Osteoblast (primary cell): ENCODE data around the gene TXNDC11. TPM values are rescaled to one million over a fixed set of nuclear protein-coding genes. Genes with fewer than 3 reads are reported as not detected.
A peak's percentile ranks its signal among the peaks of the same experiment; 100 is the strongest.

Source experiments
- DNase-seq: peaks from one replicate; pipeline ENCODE4 v3.0.0; 2011; ENCODE audit warnings: low spot score, mixed read lengths; ENCODE audit not compliant: insufficient read length; ENCODE audit errors: missing footprints
- H2AFZ ChIP-seq: 2 replicates; pipeline ENCODE4 v1.6.0; 2011; ENCODE audit warnings: mild to moderate bottlenecking, low read length
- H3K27ac ChIP-seq: 2 replicates; pipeline ENCODE4 v1.5.1; 2011; ENCODE audit warnings: mild to moderate bottlenecking, low read depth, low read length, moderate library complexity
- H3K27me3 ChIP-seq: 2 replicates; pipeline ENCODE4 v1.6.0; 2012; ENCODE audit warnings: mild to moderate bottlenecking, control low read depth, inconsistent platforms, low read length, moderate library complexity; ENCODE audit not compliant: insufficient read depth
- H3K36me3 ChIP-seq: 2 replicates; pipeline ENCODE4 v1.5.1; 2011; ENCODE audit warnings: mild to moderate bottlenecking, low read length, control low read depth, moderate library complexity; ENCODE audit not compliant: insufficient read depth
- H3K4me1 ChIP-seq: 2 replicates; pipeline ENCODE4 v1.5.1; 2011; ENCODE audit warnings: mild to moderate bottlenecking, low read length, control low read depth, moderate library complexity; ENCODE audit not compliant: insufficient read depth
- H3K4me2 ChIP-seq: 2 replicates; pipeline ENCODE4 v1.6.0; 2011; ENCODE audit warnings: mild to moderate bottlenecking, low read length; ENCODE audit not compliant: insufficient read depth
- H3K4me3 ChIP-seq: fragments of 200-600 bp; sonication (generic); 3 replicates; pipeline ENCODE4 v1.5.1; 2012; ENCODE audit warnings: mild to moderate bottlenecking, low read length, inconsistent platforms; ENCODE audit not compliant: insufficient read depth
- H3K79me2 ChIP-seq: 2 replicates; pipeline ENCODE4 v1.6.0; 2012; ENCODE audit warnings: mild to moderate bottlenecking, low read length, control low read depth, inconsistent platforms; ENCODE audit not compliant: insufficient read depth
- H3K9me3 ChIP-seq: 2 replicates; pipeline ENCODE4 v1.5.1; 2011; ENCODE audit warnings: low read depth, low read length, control low read depth
- H4K20me1 ChIP-seq: 2 replicates; pipeline ENCODE4 v1.6.0; 2012; ENCODE audit warnings: mild to moderate bottlenecking, low read length, control low read depth; ENCODE audit not compliant: insufficient read depth
- CTCF ChIP-seq: IDR thresholded peaks from 2 replicates; pipeline ENCODE4 v1.5.1; 2011; ENCODE audit warnings: mild to moderate bottlenecking, low read depth, low read length, moderate library complexity; ENCODE audit errors: extremely low read depth
- total RNA-seq: library from RNA; depleted of rRNA; stranded (reverse); fragments of >200 nt; gene quantifications from 2 replicates; pipeline ENCODE4 v1.2.3, GENCODE V29; 2012

Gene TXNDC11
- total RNA-seq, 1 donor = 26.1 TPM

DNA sequence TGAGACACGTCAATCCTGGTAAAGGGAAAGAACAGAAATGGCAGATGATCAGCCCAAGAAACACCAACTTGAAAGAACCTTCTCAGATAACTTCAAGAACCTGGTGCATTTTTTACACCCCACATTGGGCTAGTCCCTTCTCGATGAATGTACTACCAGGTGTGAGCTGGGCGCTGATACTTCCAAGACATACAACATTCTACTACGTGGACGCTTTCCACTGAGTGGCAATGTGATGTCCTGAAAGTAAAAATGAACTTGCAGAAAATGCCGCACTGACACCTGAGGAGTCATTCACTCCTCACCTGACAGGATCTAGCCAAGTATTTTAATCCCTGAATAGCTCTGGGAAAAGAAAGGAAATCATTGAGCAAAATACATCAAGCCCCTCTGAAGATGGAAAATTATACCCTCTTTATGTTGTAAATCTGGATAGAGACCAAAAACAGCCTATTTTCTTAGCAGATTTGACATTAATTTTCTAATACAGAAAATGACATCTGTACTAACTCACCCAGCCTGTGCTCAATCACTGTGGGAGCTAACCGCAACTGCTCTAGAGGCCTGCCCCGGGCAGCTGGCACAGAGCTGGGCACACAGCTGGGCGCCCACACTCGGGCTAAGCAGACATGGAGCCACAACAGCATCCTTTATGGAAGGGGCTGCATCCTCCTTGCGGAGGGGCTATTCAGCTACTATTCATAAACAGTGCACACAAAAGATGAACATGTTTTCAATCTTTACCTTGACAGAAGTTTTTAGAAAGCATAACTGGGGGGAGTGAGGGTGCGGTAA is 58.2 kb downstream of the TXNDC11 start:
- Histone ChIP-seq H3K4me1 (peaks cover 19% of the 10 kb centered on the region), H3K4me3 (no peak overlapping the region), H4K20me1 (peaks cover 41% of the 10 kb centered on the region), H3K4me2 (no peak overlapping the region), H3K27ac (no peak overlapping the region), H3K27me3 (no peaks in the 10 kb centered on the region), H2AFZ (no peak overlapping the region), H3K36me3 (peaks cover 58% of the 10 kb centered on the region), H3K79me2 (peaks cover 33% of the 10 kb centered on the region), H3K9me3 (no peaks in the 10 kb centered on the region)
- DNase-seq = no peak
- no peak for TF ChIP-seq CTCF

DNA sequence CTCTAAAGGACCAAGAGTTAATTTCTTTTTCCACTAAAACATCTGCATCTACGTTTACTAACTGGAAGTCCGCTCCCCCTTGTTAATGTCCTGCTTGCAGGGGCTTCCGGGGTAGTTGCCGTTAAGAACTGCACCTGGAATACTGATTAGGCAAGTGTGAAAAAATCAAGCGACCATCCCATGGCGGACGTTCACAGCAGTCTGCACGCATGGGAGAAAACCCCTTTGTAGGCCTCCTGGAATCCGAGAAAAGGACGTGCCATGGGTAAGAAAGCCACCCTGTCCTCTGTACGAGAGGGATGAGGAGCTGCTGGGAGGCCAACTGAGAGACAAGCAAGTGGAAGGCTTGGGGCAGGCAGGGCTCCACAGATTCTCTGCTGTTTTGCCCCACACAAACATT is 59.5 kb downstream of the TXNDC11 start:
- no peak overlapping the region for H2AFZ ChIP-seq
- no peak for TF ChIP-seq CTCF
- H3K27me3 ChIP-seq = no peaks in the 10 kb centered on the region
- peak overlapping the region; percentile 7 for H3K4me2 ChIP-seq
- no peak for DNase-seq
- H3K27ac ChIP-seq = peak overlapping the region; percentile 75
- H3K79me2 ChIP-seq = peaks cover 29% of the 10 kb centered on the region
- H3K4me3 ChIP-seq = no peak overlapping the region
- peaks cover 64% of the 10 kb centered on the region for H3K36me3 ChIP-seq
- H3K4me1 ChIP-seq = peaks cover 26% of the 10 kb centered on the region
- no peaks in the 10 kb centered on the region for H3K9me3 ChIP-seq
- peaks cover 46% of the 10 kb centered on the region for H4K20me1 ChIP-seq

DNA sequence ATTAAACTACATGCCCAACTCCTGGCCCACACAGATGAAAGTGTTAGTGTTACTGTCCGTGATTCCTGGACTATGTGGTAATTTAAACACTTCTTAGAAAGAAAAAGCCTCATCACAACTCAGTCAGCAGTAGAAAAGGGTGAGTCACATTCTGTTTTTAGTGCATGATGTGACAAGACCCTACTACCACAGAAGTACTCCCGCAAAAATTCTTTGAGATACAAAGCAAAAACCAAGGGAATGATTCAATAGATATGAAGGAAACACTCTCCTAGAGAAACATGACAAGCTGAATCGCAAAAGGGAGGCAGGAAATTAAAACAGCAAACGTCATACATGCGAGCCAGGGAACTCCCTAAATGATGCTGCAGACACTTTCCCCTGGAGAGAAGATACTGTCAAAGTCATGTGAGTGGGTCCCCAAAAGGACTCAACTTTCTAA is 60.0 kb downstream of the TXNDC11 start:
- Histone ChIP-seq H3K36me3 (peaks cover 63% of the 10 kb centered on the region), H4K20me1 (peaks cover 50% of the 10 kb centered on the region)

More for the DNA sequence above, 60.0 kb downstream of the TXNDC11 start:
- Histone ChIP-seq H3K27me3 (no peaks in the 10 kb centered on the region), H3K4me3 (no peak overlapping the region), H3K4me2 (peak overlapping the region; percentile 7), H2AFZ (no peak overlapping the region), H3K9me3 (no peaks in the 10 kb centered on the region), H3K27ac (peak overlapping the region; percentile 75), H3K79me2 (peaks cover 29% of the 10 kb centered on the region), H3K4me1 (peaks cover 31% of the 10 kb centered on the region)
- DNase-seq = peak; percentile 97
- no peak for TF ChIP-seq CTCF
